A549 (cell line): ENCODE data around the gene IFNA2.
A peak's percentile ranks its signal among the peaks of the same experiment; 100 is the strongest.

ENCODE experiments used
- CTCF ChIP-seq: fragments of >200 bp; sonication (Bioruptor Twin); formaldehyde crosslinking; IDR thresholded peaks from 3 replicates; pipeline ENCODE4 v1.5.1; 2016
- EHF ChIP-seq: fragments of 250-450 bp; sonication (Bioruptor Pico); IDR thresholded peaks from 2 replicates; pipeline ENCODE4 v1.5.0; 2020; ENCODE audit warnings: mild to moderate bottlenecking
- EP300 ChIP-seq, 2 experiments: fragments of >200 bp; sonication (Bioruptor Twin); formaldehyde crosslinking; IDR thresholded peaks; 2 replicates in 1 of 2; 3 replicates in 1 of 2; pipeline ENCODE4 v1.6.1; 2016 to 2017
- ESRRA ChIP-seq: fragments of 150-350 bp; IDR thresholded peaks from 2 replicates; pipeline ENCODE4 v1.6.1; 2014; ENCODE audit warnings: mild to moderate bottlenecking, low read length, borderline replicate concordance
- GATA3 ChIP-seq: IDR thresholded peaks from 2 replicates; pipeline ENCODE4 v1.6.1; 2012; ENCODE audit warnings: borderline replicate concordance
- JUN ChIP-seq, 2 experiments: fragments of >200 bp; sonication (Bioruptor Twin); formaldehyde crosslinking; IDR thresholded peaks; 2 replicates in 1 of 2; 3 replicates in 1 of 2; pipeline ENCODE4 v1.6.1; 2016 to 2017
- MAFK ChIP-seq: fragments of 450-650 bp; IDR thresholded peaks from 2 replicates; pipeline ENCODE4 v1.6.1; 2014; ENCODE audit not compliant: partially characterized antibody
- RFX5 ChIP-seq: fragments of 450-650 bp; IDR thresholded peaks from 2 replicates; pipeline ENCODE4 v1.7.1; 2014; ENCODE audit warnings: antibody characterized with exemption, mild to moderate bottlenecking, moderate library complexity
- SMC3 ChIP-seq: fragments of >200 bp; sonication (Bioruptor Twin); formaldehyde crosslinking; IDR thresholded peaks from 3 replicates; pipeline ENCODE4 v1.6.1; 2018; ENCODE audit warnings: inconsistent platforms

GRCh38 chr9:21434202-21435014, 49.2 kb upstream of the IFNA2 start:
- TF ChIP-seq CTCF = peak; percentile 86
- no peak for TF ChIP-seq GATA3
- TF ChIP-seq JUN (IDR thresholded peaks at IDR 0.05) = no peak
- no peak for TF ChIP-seq EP300 (IDR thresholded peaks at IDR 0.05)
- TF ChIP-seq ESRRA = no peak
- TF ChIP-seq SMC3 = peak; percentile 79
- TF ChIP-seq MAFK = no peak
- TF ChIP-seq RFX5 = no peak
- no peak for TF ChIP-seq EHF (CRISPR knock-in tag)
